Kasumi-1 (cell line): ENCODE measurements around the gene CD81.
"Not testable (repeated sequence)": the region's sequence is repeated elsewhere in the genome, so short reads cannot be mapped to it uniquely, and the experiment has no call there.

Source experiments
- DNase-seq, 2 experiments: peaks; one replicate each; lab custom pipeline; 2025; lab: John Stamatoyannopoulos, UW

Gene CD81

DNA sequence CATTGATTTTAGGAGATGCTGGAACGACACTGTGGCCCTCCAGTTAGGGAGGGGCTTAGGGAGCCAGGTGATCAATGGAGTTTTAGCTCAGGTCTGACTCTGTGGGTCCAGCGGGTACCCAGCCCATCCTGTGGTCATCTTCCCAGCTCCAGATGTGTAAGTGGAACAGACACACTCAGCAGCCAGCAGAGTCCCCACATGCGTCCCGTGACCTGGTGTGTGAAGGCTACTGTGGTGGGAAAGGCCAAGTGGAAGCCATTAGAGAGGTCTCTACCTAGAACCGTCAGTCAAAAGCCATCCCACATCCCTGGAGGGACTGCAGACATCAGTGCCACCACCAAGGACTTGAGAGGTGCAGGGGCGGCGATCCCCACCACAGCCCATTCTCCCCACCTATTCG, 19.9 kb upstream of the CD81 start:
- no peak for DNase-seq

DNA sequence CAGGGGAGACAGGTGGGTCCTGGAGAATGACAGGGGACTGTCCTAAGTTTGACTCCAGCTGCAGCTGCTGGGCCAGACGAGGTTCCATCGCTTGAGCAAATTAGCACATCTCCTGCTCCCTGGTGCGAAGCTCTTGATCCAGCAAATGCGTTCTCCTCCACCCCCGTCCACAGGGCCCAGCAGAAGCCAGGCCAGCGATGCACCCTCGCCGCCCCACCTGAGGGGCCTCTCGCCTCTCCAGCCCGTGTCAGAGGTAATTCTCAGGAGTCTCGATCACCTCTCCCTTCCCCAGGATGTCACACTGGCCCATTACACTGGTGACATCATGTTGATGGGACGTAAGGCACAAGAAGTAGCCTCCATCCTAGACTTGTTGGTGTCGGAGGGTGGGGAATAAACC, 19.5 kb upstream of the CD81 start:
- not testable (repeated sequence) for DNase-seq

DNA sequence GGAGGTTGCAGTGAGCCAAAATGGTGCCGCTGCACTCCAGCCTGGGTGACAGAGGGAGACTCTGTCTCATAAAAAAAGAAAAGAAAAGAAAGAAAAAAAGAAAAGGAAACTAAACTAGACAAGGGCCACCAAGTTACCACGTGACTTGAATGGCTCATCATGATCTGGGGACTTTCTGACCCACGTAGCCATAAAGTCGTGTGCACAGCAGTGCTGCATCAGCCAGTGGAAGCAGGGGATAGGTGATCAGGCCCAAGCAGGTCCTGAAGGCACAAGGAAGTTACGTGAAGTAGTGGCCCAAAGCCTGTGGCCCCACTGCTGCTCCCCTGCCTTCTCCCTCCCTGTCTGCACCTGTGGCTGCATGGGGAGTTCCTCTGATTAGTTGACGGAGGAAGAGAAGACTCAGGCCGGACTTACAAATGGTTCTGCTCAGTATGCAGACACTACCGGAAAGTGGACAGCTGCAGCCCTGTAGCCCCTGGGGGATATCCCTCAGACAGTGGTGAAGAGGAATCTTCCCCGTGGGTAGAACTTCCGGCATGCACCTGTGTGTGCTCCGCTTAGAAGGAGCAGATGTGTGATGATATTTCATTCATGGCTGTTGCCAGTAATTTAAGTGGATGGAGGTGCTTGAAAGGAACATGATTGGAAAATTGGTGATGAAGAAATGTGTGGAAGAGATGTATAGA, 18.2 kb upstream of the CD81 start:
- no peak for DNase-seq

DNA sequence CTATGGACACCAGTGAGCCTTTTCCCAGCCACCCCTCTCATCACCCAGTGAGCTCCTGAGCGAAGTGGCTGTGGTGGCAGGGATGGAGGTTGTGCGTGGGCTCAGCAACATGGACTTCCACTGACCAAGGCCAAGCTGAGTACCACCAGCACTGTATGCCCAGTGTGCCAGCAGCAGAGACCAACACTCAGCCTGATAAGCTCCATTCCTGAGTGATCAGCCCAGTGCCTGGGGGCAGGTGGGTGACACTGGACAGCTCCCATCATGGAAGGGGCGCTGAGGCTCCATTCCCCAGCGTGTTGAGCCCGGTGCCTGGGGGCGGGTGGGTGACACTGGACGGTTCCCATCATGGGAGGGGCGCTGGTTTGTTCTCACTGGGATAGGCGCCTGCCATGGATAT, 17.6 kb upstream of the CD81 start:
- no peak for DNase-seq

DNA sequence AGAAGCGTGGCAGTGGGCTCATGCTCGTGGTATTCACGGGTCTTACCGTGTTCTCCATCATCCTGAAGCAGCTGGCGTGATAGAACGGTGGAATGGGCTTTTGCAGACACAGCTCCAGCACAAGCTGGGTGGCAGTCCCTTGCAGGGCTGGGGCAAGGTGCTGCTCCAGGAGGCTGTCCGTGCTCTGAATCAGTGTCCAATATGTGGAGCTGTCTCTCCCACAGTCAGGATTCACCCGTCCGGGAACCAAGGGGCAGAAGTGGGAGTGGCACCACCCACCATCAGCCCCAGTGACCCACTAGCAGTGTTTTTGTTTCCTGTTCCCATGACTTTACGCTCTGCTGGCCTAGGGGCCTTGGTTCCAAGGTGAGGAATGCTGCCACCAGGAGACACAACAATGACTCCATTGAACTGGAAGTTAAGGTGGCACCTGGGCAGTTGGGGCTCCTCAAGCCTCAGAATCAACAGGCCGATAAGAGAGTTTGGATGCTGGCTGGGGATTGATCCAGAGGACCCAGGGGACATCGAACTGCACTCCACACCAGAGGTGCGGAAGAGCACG, 16.9 kb upstream of the CD81 start:
- DNase-seq, result no peak

DNA sequence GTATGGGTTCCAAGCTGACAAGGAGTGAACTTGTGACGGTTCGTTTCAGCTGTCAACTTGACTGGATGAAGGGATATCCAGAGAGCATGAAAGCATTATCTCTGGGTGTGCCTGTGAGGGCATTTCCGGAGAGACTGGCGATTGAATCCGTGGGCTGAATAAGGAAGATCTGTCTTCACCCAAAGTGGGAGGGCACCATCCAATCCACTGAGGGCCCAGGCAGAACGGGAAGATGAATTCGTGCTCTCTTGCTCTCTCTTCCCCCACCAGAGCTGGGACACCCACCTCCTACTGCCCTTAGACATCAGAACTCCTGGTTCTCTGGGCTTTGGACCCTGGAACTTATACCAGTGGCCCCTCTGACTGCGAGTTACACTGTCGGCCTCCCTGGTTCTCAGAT, 15.5 kb upstream of the CD81 start:
- DNase-seq, result no peak

DNA sequence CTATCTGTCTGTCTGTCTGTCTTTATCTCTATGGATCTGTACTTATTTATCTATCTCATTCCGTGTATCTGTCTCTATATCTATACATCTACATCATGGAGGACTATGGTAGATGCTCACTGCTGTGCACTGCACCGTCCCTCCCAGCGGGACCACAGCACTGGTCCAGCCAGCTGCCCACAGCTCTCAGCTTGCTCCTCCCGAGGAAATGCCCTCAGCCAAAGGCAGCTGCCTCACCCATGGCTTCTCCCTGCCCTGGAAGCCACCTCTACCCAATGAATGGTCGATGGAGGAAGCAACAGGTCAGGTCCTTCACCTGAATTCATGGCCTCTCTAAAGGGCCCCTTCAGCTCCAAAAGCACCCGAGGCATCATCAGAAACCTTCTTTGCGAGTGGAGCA, 14.7 kb upstream of the CD81 start:
- no peak for DNase-seq

DNA sequence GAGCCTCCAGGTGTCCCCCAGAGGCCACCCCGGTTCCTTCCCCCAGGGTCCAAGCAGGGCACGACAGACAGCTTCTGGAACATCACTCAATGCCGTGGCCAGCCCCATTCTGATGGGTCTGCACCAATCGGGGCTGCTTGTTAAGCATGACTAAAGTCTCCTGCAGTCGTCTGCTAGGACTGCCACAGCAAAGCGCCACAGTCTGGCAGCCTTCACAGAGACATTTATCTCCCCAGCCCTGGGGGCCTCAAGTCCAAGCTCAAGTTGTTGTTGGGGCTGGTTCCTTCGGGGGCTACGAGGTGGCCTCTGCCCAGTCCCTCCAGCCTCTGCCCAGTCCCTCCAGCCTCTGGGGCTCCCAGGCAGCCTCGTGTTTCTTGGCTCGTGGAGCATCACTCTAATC, 14.0 kb upstream of the CD81 start:
- DNase-seq, result no peak

DNA sequence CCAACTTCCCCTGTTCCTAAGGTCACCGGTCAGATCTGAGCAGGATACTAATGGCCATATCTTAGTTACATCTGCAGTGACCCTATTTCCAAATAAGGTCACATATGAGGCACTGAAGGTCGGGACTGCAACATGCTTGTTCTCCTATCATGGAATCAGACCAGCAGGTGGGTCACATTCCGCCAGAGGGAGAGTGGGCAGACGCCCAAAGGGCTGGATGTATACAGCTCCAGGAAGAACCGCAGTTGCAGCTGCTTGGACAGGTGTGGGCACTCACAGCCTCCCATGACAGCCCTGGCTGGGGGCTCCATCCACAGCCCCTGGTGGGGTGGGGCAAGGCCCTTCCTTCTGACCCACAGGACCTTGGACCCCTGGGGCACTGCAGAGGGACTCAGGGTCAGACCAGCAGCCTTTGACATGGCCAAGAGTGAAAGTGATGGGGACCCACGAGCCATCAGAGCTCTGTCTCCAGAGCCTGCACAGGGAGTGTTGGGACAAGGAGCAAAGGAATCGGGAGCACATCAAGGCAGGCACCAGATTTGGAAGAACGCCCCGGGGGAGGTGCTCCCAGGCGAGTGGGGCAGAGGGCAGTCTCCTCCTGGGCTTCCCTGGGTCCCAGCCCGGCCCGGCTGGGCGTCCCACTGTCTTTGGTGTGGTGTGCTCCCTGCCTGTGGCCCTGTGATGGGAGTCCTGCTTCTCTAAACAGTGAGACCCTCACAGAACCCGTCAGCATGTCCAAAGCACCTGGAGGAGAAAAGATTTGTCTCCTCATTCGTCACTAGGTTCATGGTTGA, 13.3 kb upstream of the CD81 start:
- no peak for DNase-seq

DNA sequence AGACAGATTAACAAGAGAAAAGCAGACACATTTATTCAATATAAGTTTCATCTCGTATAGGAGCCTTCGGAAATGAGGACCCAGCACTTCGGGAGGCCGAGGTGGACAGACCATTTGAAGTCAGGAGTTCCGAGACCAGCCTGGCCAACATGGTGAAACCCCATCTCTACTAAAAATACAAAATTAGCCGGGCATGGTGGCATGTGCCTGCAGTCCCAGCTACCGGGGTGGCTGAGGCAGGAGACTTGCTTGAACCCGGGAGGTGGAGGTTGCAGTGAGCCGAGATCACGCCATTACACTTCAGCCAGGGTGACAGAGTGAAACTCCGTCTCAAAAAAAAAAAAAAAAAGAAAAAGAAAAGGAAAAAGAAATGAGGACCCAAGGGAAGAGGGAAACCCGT, 12.7 kb upstream of the CD81 start:
- DNase-seq, result not testable (repeated sequence)

DNA sequence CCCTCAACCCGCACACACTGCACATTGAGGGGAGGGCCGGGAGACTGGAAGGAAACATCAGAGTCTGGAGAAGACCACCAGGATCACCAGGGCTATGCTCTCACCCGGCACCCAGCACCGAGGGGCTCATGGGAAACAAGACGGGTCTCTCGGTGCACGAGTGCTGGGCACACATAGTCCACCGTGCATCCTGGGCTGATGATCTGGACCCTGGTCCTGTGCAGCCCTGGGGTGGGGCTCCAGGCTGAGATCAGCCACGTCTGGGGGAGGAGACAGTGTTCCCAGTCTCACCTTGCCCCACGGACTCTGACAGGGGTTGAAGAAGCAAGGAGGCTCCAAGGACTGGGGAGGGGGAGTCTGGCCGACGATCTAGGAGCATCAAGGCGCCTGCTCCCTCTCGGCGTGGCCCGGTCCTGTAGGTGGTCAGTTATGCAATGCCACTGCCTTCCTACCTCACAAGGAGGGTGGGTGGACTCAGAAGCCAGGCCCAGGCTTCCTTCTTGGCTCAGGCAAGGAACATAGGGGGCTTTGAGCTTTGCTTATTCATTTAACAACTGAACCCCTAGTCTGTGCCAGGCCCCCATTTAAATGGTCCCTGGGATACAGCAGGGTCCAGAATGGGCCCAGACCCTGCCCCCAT, 11.4 kb upstream of the CD81 start:
- DNase-seq, result no peak

DNA sequence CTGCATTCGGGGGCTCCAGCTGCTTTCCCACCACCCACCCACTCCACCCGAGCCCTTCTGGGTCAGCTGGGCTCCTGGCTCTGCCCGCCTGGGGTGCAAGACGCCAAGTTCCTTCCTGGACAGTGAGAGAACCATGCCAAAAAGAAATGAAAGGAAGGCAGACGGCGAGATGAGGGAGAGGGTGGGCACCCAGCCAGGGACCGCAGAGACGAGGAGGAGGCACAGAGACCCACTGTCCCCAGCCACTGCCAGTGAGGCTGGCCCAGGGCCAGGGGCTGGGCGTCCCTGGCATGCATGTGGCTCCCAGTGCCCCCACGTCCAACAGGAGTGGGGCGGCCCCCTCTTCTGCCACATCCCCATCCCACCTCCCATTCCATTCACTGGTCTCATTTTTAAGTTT, 10.8 kb upstream of the CD81 start:
- no peak for DNase-seq

DNA sequence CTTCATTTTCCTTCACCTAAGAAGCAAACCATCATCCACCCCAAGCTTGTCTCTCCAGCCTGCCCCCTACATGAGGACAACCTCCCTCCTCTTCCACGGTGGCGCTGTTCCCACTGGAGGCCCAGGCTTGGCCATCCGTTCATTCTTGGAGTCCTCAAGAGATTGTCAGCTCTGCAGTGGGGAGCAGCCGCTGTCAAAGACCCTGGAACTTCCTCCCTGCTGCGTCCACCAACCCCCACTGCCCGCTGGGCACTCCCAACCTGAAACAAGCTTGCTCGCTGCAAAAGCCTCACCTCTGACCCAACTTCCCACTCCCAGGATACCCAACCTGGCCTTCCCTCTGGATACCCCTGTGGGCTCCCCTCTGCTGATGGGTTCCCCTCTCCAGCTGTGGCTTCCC, 10.4 kb upstream of the CD81 start:
- DNase-seq, result no peak

DNA sequence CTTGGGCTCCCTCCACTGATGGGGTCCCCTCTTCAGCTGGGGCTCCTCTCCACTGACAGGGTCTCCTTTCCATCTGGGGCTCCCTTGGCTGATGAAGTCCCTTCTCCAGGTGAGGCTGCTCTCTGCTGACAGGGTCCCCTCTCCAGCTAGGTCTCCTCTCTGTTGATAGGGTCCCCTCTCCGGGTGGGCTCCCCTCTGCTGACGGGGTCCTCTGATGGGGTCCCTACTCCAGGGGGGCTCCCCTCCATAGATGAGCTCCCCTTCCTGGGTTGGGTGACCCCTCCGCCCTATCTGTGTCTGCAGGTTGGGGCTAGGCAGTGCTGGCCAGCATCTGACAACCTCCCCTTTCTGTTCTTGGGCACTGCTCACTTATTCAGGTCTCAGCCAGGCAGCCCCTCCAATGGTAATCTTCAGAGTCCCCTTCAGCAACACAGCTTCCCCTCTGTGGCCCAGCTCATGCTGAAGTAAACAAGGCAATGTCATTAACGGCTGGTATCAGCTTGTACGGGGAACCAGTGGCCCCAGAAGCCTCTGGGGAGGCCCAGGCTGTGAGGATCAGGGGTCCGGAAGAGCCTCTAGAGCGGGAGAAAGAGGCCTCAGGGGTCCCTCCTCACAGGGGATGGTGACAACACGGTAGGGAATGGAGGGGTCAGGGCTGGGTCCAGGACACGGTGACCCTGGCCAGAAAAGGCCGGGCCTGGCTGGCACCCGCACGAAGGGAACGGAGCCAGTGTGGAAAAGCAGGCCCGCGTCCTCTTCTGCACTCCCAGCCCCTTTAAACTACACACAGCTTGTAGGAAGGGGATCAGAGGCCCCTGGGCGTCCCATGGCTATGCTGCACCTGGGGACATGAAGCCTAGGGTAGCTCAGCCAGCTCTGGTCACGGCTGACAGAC, 9.6 kb upstream of the CD81 start:
- no peak for DNase-seq

DNA sequence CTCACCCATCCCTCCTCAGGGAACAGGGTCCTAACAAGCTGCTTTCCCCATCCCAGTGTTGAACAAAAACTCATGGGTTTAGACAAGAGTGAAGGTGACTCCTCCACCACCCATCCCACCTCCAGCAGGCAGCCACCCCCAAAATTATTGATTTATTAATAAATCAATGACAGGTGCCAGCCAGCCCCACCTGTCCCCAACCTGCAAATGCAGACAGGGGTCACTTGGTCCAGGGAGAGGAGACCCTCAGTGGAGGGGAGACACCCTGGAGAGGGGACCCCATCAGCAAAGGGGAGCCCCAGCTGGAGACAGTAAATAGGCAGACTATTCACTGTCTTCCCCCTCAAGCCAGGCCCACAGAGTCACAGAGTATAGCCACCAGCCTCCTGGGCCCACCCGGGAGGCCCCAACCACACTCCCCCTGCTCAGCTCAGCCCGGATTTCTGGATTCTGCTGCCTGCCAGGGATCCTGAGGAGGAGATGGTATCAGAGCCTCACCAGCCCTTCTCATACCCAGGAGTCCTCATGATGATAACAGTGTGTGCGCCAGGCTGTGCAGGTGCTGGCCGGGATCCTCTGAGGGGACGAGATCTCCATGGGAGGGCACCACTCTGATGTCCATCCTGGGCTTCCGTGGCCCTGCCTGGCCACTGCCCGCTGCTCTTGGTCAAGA, 8.8 kb upstream of the CD81 start:
- no peak for DNase-seq

DNA sequence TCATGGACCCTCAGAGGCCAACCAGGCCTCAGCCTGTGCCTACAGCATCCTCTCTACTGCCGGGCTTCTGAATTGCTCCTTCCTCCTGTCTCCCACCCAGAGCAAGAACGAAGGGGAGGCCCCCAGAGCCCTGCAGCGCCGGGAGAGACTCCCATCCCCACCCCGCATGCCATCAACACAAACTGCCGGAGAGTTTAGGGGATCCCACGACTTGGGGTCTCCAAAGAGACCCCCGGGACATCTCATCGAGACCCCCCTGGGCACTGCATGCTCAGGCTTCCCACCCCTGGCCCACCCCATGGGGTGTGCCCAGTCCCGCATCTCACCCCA, 8.3 kb upstream of the CD81 start:
- DNase-seq, result no peak

DNA sequence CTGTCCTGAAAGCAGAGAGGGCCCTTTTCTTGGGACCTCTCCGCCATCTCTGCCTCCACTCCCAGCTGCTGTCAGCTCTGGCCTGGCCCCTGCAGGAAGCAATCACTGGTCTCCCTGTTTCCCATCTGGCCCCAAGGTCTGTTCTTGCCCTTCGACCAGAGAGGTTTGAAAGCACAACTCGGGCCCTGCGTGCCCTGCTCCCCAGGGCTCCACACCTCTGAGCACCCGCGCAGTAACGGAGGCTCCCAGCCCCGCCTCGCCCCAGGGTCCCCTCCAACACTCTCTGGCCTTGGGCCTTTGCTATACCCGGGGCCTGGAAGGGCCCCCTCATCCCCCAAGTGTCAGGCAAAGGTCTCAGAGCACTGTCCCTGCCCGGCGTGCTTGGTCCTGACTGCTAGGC, 7.8 kb upstream of the CD81 start:
- DNase-seq, result no peak

DNA sequence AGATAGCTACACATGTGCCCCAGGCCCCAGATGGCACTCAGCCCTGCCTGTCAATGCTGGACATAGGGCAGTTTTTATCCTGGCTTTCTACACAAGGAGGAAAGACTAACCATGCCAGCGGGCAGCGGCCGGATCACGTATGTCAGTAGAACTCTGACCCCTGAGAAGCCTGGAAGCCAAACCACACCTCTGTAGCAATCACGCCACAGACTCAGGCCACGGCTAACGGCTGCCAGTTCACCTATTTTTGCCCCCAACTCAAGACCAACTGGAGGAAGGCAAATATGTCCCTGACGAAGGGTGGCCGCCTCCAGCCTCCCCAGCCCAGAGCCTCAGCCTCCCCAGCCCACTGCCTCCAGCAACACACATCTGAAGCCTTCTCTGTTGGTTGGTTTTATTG, 7.2 kb upstream of the CD81 start:
- no peak for DNase-seq

DNA sequence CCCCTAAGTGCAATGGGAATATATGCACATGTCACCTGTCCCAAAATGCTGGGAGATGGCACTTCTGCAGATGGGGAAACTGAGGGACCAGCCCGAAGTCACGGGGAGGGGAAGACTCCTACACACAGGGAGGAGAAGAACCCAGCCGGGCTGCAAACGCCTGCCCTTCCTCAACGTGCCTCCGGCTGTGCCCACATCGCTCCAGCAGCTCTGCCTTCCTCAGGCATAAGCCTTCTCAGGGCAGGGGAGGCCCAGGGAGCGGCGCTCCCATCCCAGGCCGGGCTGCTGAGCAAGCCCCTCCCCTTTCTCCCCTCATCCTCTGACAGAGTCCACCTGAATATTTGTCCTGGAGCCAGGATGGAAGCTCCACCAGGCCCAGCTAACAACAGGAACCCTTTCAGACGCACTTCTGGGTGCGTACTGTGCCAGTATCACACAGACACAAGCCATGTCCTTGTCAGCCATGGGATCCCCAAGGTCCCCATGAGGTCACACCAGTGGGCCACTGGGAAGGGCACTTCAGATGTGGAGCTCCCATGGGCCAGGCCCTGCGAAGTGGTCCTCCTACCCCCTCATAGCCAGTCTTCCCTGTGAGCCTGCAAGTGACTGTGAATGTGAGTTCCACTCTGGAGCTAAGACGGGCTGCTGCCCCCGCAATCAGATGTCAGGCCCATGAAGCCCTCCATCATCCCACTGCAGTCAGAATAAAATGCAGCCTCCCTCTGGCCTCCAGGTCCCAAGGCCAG, 2.5 kb upstream of the CD81 start:
- no peak for DNase-seq

DNA sequence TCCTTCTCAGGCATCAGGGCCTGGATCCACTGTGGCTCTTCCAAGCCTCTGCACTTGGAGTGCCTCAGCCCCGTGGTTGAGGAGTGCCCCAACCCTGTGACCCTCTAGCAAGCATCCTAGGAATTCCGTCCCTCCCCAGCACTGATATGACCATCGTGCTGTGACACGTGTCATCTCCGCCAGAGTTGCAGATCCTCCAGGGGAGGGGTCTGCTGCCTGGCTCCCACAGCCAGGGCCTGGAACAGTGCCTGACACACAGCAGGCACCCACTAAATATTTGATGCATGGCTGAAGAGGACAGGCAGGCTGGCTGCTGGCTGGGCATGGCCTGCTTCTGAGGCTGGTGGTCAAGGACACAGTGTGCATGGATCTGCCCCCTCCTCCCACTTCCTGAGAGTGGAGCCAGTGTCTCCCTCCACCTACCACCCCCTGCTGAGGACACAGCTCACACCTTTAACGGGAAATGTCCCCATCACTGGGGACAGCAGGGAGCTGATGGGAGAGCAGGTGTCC, 1.7 kb upstream of the CD81 start:
- no peak for DNase-seq
